ENCODE measurements around the gene CDCP1. TPM values are rescaled to one million over a fixed set of nuclear protein-coding genes. Genes with fewer than 3 reads are reported as not detected.
A peak's percentile ranks its signal among the peaks of the same experiment; 100 is the strongest.
"Not testable (repeated sequence)": the region's sequence is repeated elsewhere in the genome, so short reads cannot be mapped to it uniquely, and the experiment has no call there.

Gene CDCP1
- total RNA-seq, 1 donor from 2014 or later, result not detected

- no peaks in the 10 kb centered on the region for H3K4me1 Mint-ChIP-seq
- H3K4me3 Mint-ChIP-seq, result no peak overlapping the region
- no peak overlapping the region for H3K27ac Mint-ChIP-seq (ENCODE audit: unreplicated experiment)
- no peaks in the 10 kb centered on the region for H3K27me3 Mint-ChIP-seq (ENCODE audit: low read depth)
- H3K9me3 Mint-ChIP-seq, result peaks cover 4% of the 10 kb centered on the region
- TF ChIP-seq CTCF (conservative IDR thresholded peaks at IDR 0.05), result no peak
- no peaks in the 10 kb centered on the region for H3K36me3 Mint-ChIP-seq (ENCODE audit: low read depth)
- DNase-seq (ENCODE audit: low read depth, low spot score), result no peak
These were observed 64.6 kb downstream of the CDCP1 start for GRCh38 chr3:45081506-45082141.

GRCh38 chr3:45080824-45081223, 65.4 kb downstream of the CDCP1 start:
- peaks cover 4% of the 10 kb centered on the region for H3K9me3 Mint-ChIP-seq
- TF ChIP-seq CTCF (conservative IDR thresholded peaks at IDR 0.05), result no peak
- no peak for DNase-seq (ENCODE audit: low read depth, low spot score)
- H3K27ac Mint-ChIP-seq (ENCODE audit: unreplicated experiment), result no peak overlapping the region
- H3K27me3 Mint-ChIP-seq (ENCODE audit: low read depth), result no peaks in the 10 kb centered on the region
- H3K4me3 Mint-ChIP-seq, result no peak overlapping the region
- H3K36me3 Mint-ChIP-seq (ENCODE audit: low read depth), result no peaks in the 10 kb centered on the region
- H3K4me1 Mint-ChIP-seq, result peaks cover 5% of the 10 kb centered on the region

- H3K36me3 Mint-ChIP-seq (ENCODE audit: low read depth), result no peaks in the 10 kb centered on the region
- DNase-seq (ENCODE audit: low read depth, low spot score), result no peak
- no peak for TF ChIP-seq CTCF (conservative IDR thresholded peaks at IDR 0.05)
- H3K4me3 Mint-ChIP-seq, result no peak overlapping the region
- peaks cover 5% of the 10 kb centered on the region for H3K4me1 Mint-ChIP-seq
- H3K27me3 Mint-ChIP-seq (ENCODE audit: low read depth), result no peaks in the 10 kb centered on the region
- no peak overlapping the region for H3K27ac Mint-ChIP-seq (ENCODE audit: unreplicated experiment)
- peaks cover 4% of the 10 kb centered on the region for H3K9me3 Mint-ChIP-seq
These were observed 66.5 kb downstream of the CDCP1 start for GRCh38 chr3:45079715-45080114.

GRCh38 chr3:45078910-45079522, 67.2 kb downstream of the CDCP1 start:
- no peaks in the 10 kb centered on the region for H3K36me3 Mint-ChIP-seq (ENCODE audit: low read depth)
- peaks cover 4% of the 10 kb centered on the region for H3K9me3 Mint-ChIP-seq
- H3K27ac Mint-ChIP-seq (ENCODE audit: unreplicated experiment), result no peak overlapping the region
- no peak overlapping the region for H3K4me3 Mint-ChIP-seq
- TF ChIP-seq CTCF (conservative IDR thresholded peaks at IDR 0.05), result peak; percentile 43
- no peaks in the 10 kb centered on the region for H3K27me3 Mint-ChIP-seq (ENCODE audit: low read depth)
- no peak for DNase-seq (ENCODE audit: low read depth, low spot score)
- peaks cover 5% of the 10 kb centered on the region for H3K4me1 Mint-ChIP-seq

GRCh38 chr3:45078256-45078655, 67.9 kb downstream of the CDCP1 start:
- not testable (repeated sequence) for H3K27ac Mint-ChIP-seq (ENCODE audit: unreplicated experiment); H3K4me1 Mint-ChIP-seq; H3K9me3 Mint-ChIP-seq; DNase-seq (ENCODE audit: low read depth, low spot score); H3K36me3 Mint-ChIP-seq (ENCODE audit: low read depth); H3K27me3 Mint-ChIP-seq (ENCODE audit: low read depth); H3K4me3 Mint-ChIP-seq

GRCh38 chr3:45075821-45076625, 70.2 kb downstream of the CDCP1 start:
- Mint-ChIP-seq H3K4me3 (no peak overlapping the region), H3K4me1 (peaks cover 5% of the 10 kb centered on the region), H3K36me3 (ENCODE audit: low read depth) (no peaks in the 10 kb centered on the region), H3K27me3 (ENCODE audit: low read depth) (no peaks in the 10 kb centered on the region), H3K27ac (ENCODE audit: unreplicated experiment) (no peak overlapping the region), H3K9me3 (peaks cover 4% of the 10 kb centered on the region)
- DNase-seq (ENCODE audit: low read depth, low spot score), result no peak
- no peak for TF ChIP-seq CTCF (conservative IDR thresholded peaks at IDR 0.05)

All from neural crest cell (in vitro differentiated cells).